H1 (cell line): ENCODE data around the gene ACOT11. TPM values are rescaled to one million over a fixed set of nuclear protein-coding genes. Genes with fewer than 3 reads are reported as not detected.

Experiments used
- CTCF ChIA-PET: fragments of 300-600 bp; sonication (Branson Sonifier 250); formaldehyde crosslinking; loops from one replicate; lab custom pipeline; 2021; ENCODE audit not compliant: partially characterized antibody; lab: Charles Lee
- POLR2A ChIA-PET: fragments of 300-600 bp; sonication (Branson Sonifier 250); formaldehyde crosslinking; loops from one replicate; lab custom pipeline; 2021; ENCODE audit warnings: inconsistent platforms; ENCODE audit not compliant: partially characterized antibody; lab: Charles Lee
- DNase-seq, 2 experiments: peaks; one replicate each; pipeline versions ENCODE4 v3.0.0 to v3.0.0-alpha.2; 2010 to 2022; ENCODE audit warnings: low spot score in 2 of 2, low read depth in 1 of 2, mixed read lengths in 1 of 2
- FAIRE-seq: peaks from 2 replicates; lab custom pipeline; 2011; peaks lifted over from hg19 to GRCh38; lab: Jason Lieb, UNC
- H2AFZ ChIP-seq: 2 replicates; pipeline ENCODE4 v1.8.1; 2012; ENCODE audit warnings: low read length, inconsistent platforms
- H2AK5ac ChIP-seq: 2 replicates; pipeline ENCODE4 v1.6.1; 2013; ENCODE audit warnings: low read depth, low read length
- H2BK120ac ChIP-seq: replicated peaks from 2 replicates; pipeline ENCODE3; 2013; ENCODE audit warnings: low read depth, low read length, inconsistent platforms
- H2BK12ac ChIP-seq: 2 replicates; pipeline ENCODE4 v1.6.1; 2013; ENCODE audit warnings: low read depth, low read length
- H2BK15ac ChIP-seq: 2 replicates; pipeline ENCODE4 v1.6.1; 2013; ENCODE audit warnings: low read length
- H2BK20ac ChIP-seq: 2 replicates; pipeline ENCODE4 v1.6.1; 2013; ENCODE audit warnings: low read length
- H2BK5ac ChIP-seq: 2 replicates; pipeline ENCODE4 v1.6.1; 2013; ENCODE audit warnings: low read depth, low read length
- H3K14ac ChIP-seq: 2 replicates; pipeline ENCODE4 v1.6.1; 2013; ENCODE audit warnings: inconsistent platforms; ENCODE audit not compliant: insufficient read length
- H3K18ac ChIP-seq: 2 replicates; pipeline ENCODE4 v1.6.1; 2013; ENCODE audit warnings: low read length; ENCODE audit errors: extremely low read depth
- H3K23ac ChIP-seq: 2 replicates; pipeline ENCODE4 v1.6.1; 2013; ENCODE audit warnings: inconsistent platforms; ENCODE audit not compliant: insufficient read length
- H3K23me2 ChIP-seq: 2 replicates; pipeline ENCODE4 v1.6.1; 2013; ENCODE audit warnings: low read depth, low read length
- H3K27ac ChIP-seq: 2 replicates; pipeline ENCODE4 v1.6.1; 2011; ENCODE audit warnings: low read depth, low read length, inconsistent platforms
- H3K27me3 ChIP-seq, 4 experiments: replicated peaks in 1 of 4; 1 replicate in 1 of 4; 2 replicates in 3 of 4; pipeline versions ENCODE4 v1.6.1 to v1.8.1; 2011 to 2013; ENCODE audit warnings: low read length in 3 of 4, mild to moderate bottlenecking in 3 of 4, inconsistent platforms in 2 of 4, mixed read lengths in 2 of 4, moderate library complexity in 1 of 4; ENCODE audit not compliant: control insufficient read depth in 3 of 4, insufficient read depth in 3 of 4; ENCODE audit errors: extremely low read depth in 1 of 4
- H3K36me3 ChIP-seq, 4 experiments: 2 replicates each; pipeline versions ENCODE4 v1.6.1 to v1.8.1; 2011 to 2013; ENCODE audit warnings: mild to moderate bottlenecking in 4 of 4, low read length in 3 of 4, moderate library complexity in 2 of 4, control low read depth in 1 of 4, inconsistent platforms in 1 of 4; ENCODE audit not compliant: insufficient read depth in 4 of 4, control insufficient read depth in 2 of 4
- H3K4ac ChIP-seq: replicated peaks from 2 replicates; pipeline ENCODE3; 2013; ENCODE audit warnings: low read length, low read depth, mixed read lengths, inconsistent platforms; ENCODE audit not compliant: insufficient read length
- H3K4me1 ChIP-seq, 4 experiments: replicated peaks in 1 of 4; 1 replicate in 1 of 4; 2 replicates in 3 of 4; pipeline versions ENCODE4 v1.6.1 to v1.8.1; 2011 to 2013; ENCODE audit warnings: low read length in 3 of 4, inconsistent platforms in 2 of 4, mixed read lengths in 1 of 4; ENCODE audit not compliant: insufficient read depth in 4 of 4, control insufficient read depth in 3 of 4
- H3K4me2 ChIP-seq, 2 experiments: 2 replicates each; pipeline versions ENCODE4 v1.6.1 to v1.8.1; 2011 to 2013; ENCODE audit warnings: low read depth in 2 of 2, low read length in 2 of 2, control low read depth in 1 of 2, inconsistent platforms in 1 of 2, mild to moderate bottlenecking in 1 of 2; ENCODE audit not compliant: insufficient read depth in 1 of 2
- H3K4me3 ChIP-seq, 4 experiments: fragments of 200-600, 300-600 bp in 1 of 4; sonication (generic), shearing (Covaris generic), sonication (Bioruptor Twin) in 1 of 4; 2 replicates each; pipeline versions ENCODE4 v1.5.1 to v1.8.1; 2011 to 2016; ENCODE audit warnings: low read length in 4 of 4, low read depth in 3 of 4, control low read depth in 2 of 4, inconsistent platforms in 2 of 4, mild to moderate bottlenecking in 2 of 4, mixed read lengths in 1 of 4, moderate library complexity in 1 of 4; ENCODE audit not compliant: insufficient read depth in 2 of 4; ENCODE audit errors: extremely low read depth in 1 of 4
- H3K56ac ChIP-seq: replicated peaks from 2 replicates; pipeline ENCODE3; 2013; ENCODE audit warnings: low read depth, mild to moderate bottlenecking, mixed read lengths, low read length, inconsistent platforms; ENCODE audit not compliant: insufficient read length
- H3K79me1 ChIP-seq: 2 replicates; pipeline ENCODE4 v1.6.1; 2013; ENCODE audit warnings: low read depth, low read length, control low read depth
- H3K79me2 ChIP-seq, 2 experiments: 2 replicates each; pipeline versions ENCODE4 v1.6.1 to v1.8.1; 2012 to 2013; ENCODE audit warnings: low read length in 2 of 2, mild to moderate bottlenecking in 2 of 2, inconsistent platforms in 1 of 2; ENCODE audit not compliant: insufficient read depth in 2 of 2, control insufficient read depth in 1 of 2
- H3K9ac ChIP-seq, 4 experiments: replicated peaks in 1 of 4; 1 replicate in 1 of 4; 2 replicates in 3 of 4; pipeline versions ENCODE4 v1.6.1 to v1.8.1; 2011 to 2013; ENCODE audit warnings: low read depth in 3 of 4, low read length in 3 of 4, control low read depth in 2 of 4, mild to moderate bottlenecking in 2 of 4, moderate library complexity in 2 of 4, inconsistent platforms in 1 of 4; ENCODE audit errors: extremely low read depth in 1 of 4
- H3K9me3 ChIP-seq, 2 experiments: 2 replicates each; pipeline versions ENCODE4 v1.6.1 to v1.8.1; 2012 to 2013; ENCODE audit warnings: mild to moderate bottlenecking in 2 of 2, moderate library complexity in 2 of 2, control low read depth in 1 of 2, inconsistent platforms in 1 of 2, low read depth in 1 of 2, low read length in 1 of 2, mixed read lengths in 1 of 2; ENCODE audit not compliant: insufficient read depth in 2 of 2
- H4K20me1 ChIP-seq, 2 experiments: replicated peaks in 1 of 2; 2 replicates each; pipeline versions ENCODE3 to v1.8.1; 2011 to 2013; ENCODE audit warnings: inconsistent platforms in 2 of 2, low read length in 2 of 2, mild to moderate bottlenecking in 1 of 2; ENCODE audit not compliant: insufficient read depth in 2 of 2, control insufficient read depth in 1 of 2
- H4K5ac ChIP-seq: 2 replicates; pipeline ENCODE4 v1.6.1; 2013; ENCODE audit warnings: low read length, low read depth, mixed read lengths, inconsistent platforms; ENCODE audit not compliant: insufficient read length
- H4K8ac ChIP-seq: 2 replicates; pipeline ENCODE4 v1.8.0; 2013; ENCODE audit warnings: mild to moderate bottlenecking, moderate library complexity, low read length, inconsistent platforms; ENCODE audit not compliant: insufficient read depth; ENCODE audit errors: extremely low read depth
- H4K91ac ChIP-seq: replicated peaks from 2 replicates; pipeline ENCODE3; 2013; ENCODE audit warnings: low read length, mixed read lengths, inconsistent platforms; ENCODE audit not compliant: insufficient read length
- BRCA1 ChIP-seq: IDR thresholded peaks from 2 replicates; pipeline ENCODE4 v1.6.1; 2012; ENCODE audit warnings: low read depth, low read length, improper control_type of control experiment
- SAP30 ChIP-seq: fragments of 300-600 bp; sonication (generic); IDR thresholded peaks from 2 replicates; pipeline ENCODE4 v1.7.1; 2012; ENCODE audit warnings: low read length, moderate library complexity, mild to moderate bottlenecking, inconsistent platforms; ENCODE audit not compliant: insufficient read depth, insufficient replicate concordance
- WGBS, 2 experiments: shearing (Covaris generic) in 1 of 2; methylation state at CpG; one replicate each; pipeline versions ENCODE4 v1.1.6 to v1.1.7; 2013 to 2015; ENCODE audit warnings: low lambda C conversion rate in 2 of 2, mixed read lengths in 2 of 2, inconsistent platforms in 1 of 2, low coverage in 1 of 2, missing lambda C conversion rate in 1 of 2; ENCODE audit not compliant: insufficient replicate concordance in 2 of 2, insufficient coverage in 1 of 2, insufficient read length in 1 of 2; ENCODE audit errors: extremely low coverage in 1 of 2, missing lambda C conversion rate in 1 of 2; 5-methylcytosine and 5-hydroxymethylcytosine counted together
- polyA plus RNA-seq, 7 experiments: library from polyadenylated mRNA; depleted of rRNA in 3 of 7; stranded (reverse) in 5 of 7; unstranded in 2 of 7; fragments of >200 nt in 5 of 7; fragments of 200-250 nt in 2 of 7; gene quantifications; 1 replicate in 5 of 7; 2 replicates in 1 of 7; 4 replicates in 1 of 7; pipeline versions ENCODE4 v1.2.1 to v1.2.3, GENCODE V29; 2011 to 2013; ENCODE audit warnings: missing spikeins in 2 of 7, mixed read lengths in 2 of 7
- total RNA-seq: library from RNA; stranded (reverse); fragmentation: NEBNext Ultra II Directional; extraction: Animal tissue kit (Norgen Biotek cat#: 25700); gene quantifications from 2 replicates; pipeline ENCODE4 v1.2.1, GENCODE V29; 2021

ACOT11 gene
- total and polyA plus RNA-seq, 2 of the 8 experiments (the other 6 are each of a cell fraction or from before 2014, with no cell fraction given), result 3.8 to 4.5 TPM

DNA sequence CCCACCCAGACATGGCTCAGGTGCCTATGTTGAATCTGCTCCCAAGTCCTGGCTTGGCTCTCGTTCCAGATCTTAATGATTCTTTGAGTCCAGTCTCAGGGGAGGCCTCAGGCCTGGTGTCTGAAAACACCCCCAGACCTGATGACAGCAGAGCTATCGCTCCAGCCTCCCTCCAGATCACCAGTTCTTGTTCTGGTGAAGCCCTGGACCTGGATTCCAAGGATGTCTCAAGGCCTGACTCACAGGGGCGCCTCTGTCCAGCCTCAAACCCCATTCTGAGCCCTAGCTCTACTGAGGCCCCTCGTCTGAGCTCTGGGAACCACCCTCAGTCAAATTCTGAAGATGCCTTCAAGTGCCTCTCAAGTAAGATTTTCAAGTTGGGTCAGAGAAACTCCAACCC, 105.0 kb downstream of the ACOT11 start:
- Histone ChIP-seq H3K56ac (no peak overlapping the region), H3K27ac (no peak overlapping the region), H3K4me2 (no peak overlapping the region), H3K79me1 (no peaks in the 10 kb centered on the region), H2AFZ (no peak overlapping the region), H2BK12ac (no peak overlapping the region), H4K20me1 (no peaks in the 10 kb centered on the region), H2BK20ac (no peak overlapping the region), H4K5ac (no peak overlapping the region), H3K4ac (no peak overlapping the region), H2BK5ac (no peak overlapping the region), H2BK15ac (no peak overlapping the region), H3K27me3 (peaks cover 0 to 3% (median 0%) of the 10 kb centered on the region in 4 experiments; a peak in 3 of 7 replicates), H3K23me2 (no peaks in the 10 kb centered on the region), H2AK5ac (no peak overlapping the region), H3K9me3 (no peaks in the 10 kb centered on the region), H3K23ac (no peak overlapping the region), H2BK120ac (no peak overlapping the region), H4K91ac (no peak overlapping the region), H3K36me3 (no peaks in the 10 kb centered on the region), H3K18ac (no peak overlapping the region), H3K79me2 (no peaks in the 10 kb centered on the region), H3K4me3 (no peak overlapping the region), H3K14ac (no peak overlapping the region), H3K9ac (no peak overlapping the region), H3K4me1 (0 out of 7 replicates have a peak, but pooled peaks cover 0 to 2% (median 0%) of the 10 kb centered on the region in 4 experiments), H4K8ac (no peak overlapping the region)
- FAIRE-seq (no peak), DNase-seq (no peak)
- TF ChIP-seq BRCA1 (no peak), SAP30 (no peak)
- POLR2A ChIA-PET, result no interaction called here
- CTCF ChIA-PET, result no interaction called here
- WGBS, 2 experiments, result 87% methylated on average over 4 of the region's 4 CpGs; no CpG with 5 or more reads in 1 of the 2 experiments
